Activated CD4-positive, alpha-beta T cell treated with anti-CD3 and anti-CD28 coated beads, Interleukin-2, amount 10 ng/mL, durations not matched to agents 24 days and 14 days (primary cell): ENCODE measurements around the gene CTDNEP1. TPM values are rescaled to one million over a fixed set of nuclear protein-coding genes. Genes with fewer than 3 reads are reported as not detected.

Experiments
- DNase-seq: peaks from one replicate; pipeline ENCODE4 v3.0.0; 2022
- H3K27ac Mint-ChIP-seq: one replicate; pipeline ENCODE4 v1.8.0; 2022; ENCODE audit warnings: mild to moderate bottlenecking, mixed read lengths
- H3K27me3 Mint-ChIP-seq: one replicate; pipeline ENCODE4 v1.8.0; 2022; ENCODE audit warnings: mixed read lengths
- H3K36me3 Mint-ChIP-seq: one replicate; pipeline ENCODE4 v1.8.0; 2022; ENCODE audit warnings: low read depth, mild to moderate bottlenecking, mixed read lengths
- H3K4me1 Mint-ChIP-seq: one replicate; pipeline ENCODE4 v1.8.0; 2021; ENCODE audit warnings: mixed read lengths
- H3K4me3 Mint-ChIP-seq: one replicate; pipeline ENCODE4 v1.8.0; 2022; ENCODE audit warnings: mild to moderate bottlenecking, moderate library complexity, mixed read lengths
- H3K9me3 Mint-ChIP-seq: one replicate; pipeline ENCODE4 v1.8.0; 2021; ENCODE audit warnings: mixed read lengths
- intact Hi-C: fragments of 100-400 bp; cut with micrococcal nuclease; formaldehyde crosslinking; loops from one replicate; pipeline ENCODE4 v1.15.1; 2023
- total RNA-seq: library from RNA; stranded (reverse); gene quantifications from 2 replicates; pipeline ENCODE4 v1.2.3, GENCODE V29; 2022

The CTDNEP1 gene
- total RNA-seq, 1 donor from 2014 or later = 188 TPM

- intact Hi-C loops = loop anchor here (1.0 kb wide), 1 partner anchor 9 kb away; no protein-coding TSS in a partner anchor
- Mint-ChIP-seq H3K27me3 (peaks cover 4% of the 10 kb centered on the region), H3K4me3 (peak overlapping the region; percentile 92)
Measured at GRCh38 chr17:7205561-7205960, 46.0 kb downstream of the CTDNEP1 start.

GRCh38 chr17:7204828-7205461 lies 46.6 kb downstream of the CTDNEP1 start:
- H3K27me3 Mint-ChIP-seq = peaks cover under 1% of the 10 kb centered on the region
- peaks cover 34% of the 10 kb centered on the region for H3K4me1 Mint-ChIP-seq
- peak overlapping the region; percentile 91 for H3K27ac Mint-ChIP-seq
- H3K9me3 Mint-ChIP-seq = no peaks in the 10 kb centered on the region
- peak overlapping the region; percentile 92 for H3K4me3 Mint-ChIP-seq
- intact Hi-C loops = loop anchor here (1.0 kb wide), 1 partner anchor 9 kb away; no protein-coding TSS in a partner anchor
- DNase-seq = peak; percentile 98
- peaks cover 7% of the 10 kb centered on the region for H3K36me3 Mint-ChIP-seq

More at GRCh38 chr17:7205561-7205960, 46.0 kb downstream of the CTDNEP1 start:
- Mint-ChIP-seq H3K4me1 (peaks cover 34% of the 10 kb centered on the region), H3K27ac (peak overlapping the region; percentile 91), H3K9me3 (no peaks in the 10 kb centered on the region), H3K36me3 (peaks cover 7% of the 10 kb centered on the region)
- no peak for DNase-seq

- no peaks in the 10 kb centered on the region for H3K9me3 Mint-ChIP-seq
- intact Hi-C loops = no loop called here
- H3K27me3 Mint-ChIP-seq = no peaks in the 10 kb centered on the region
- H3K36me3 Mint-ChIP-seq = peaks cover 7% of the 10 kb centered on the region
- peak; percentile 68 for DNase-seq
- H3K27ac Mint-ChIP-seq = peak overlapping the region; percentile 91
- peaks cover 34% of the 10 kb centered on the region for H3K4me1 Mint-ChIP-seq
- H3K4me3 Mint-ChIP-seq = peak overlapping the region; percentile 92
Measured at GRCh38 chr17:7204336-7204735, 47.2 kb downstream of the CTDNEP1 start.

GRCh38 chr17:7203391-7203790 lies 48.1 kb downstream of the CTDNEP1 start:
- Mint-ChIP-seq H3K27me3 (no peaks in the 10 kb centered on the region), H3K4me3 (peak overlapping the region; percentile 54), H3K9me3 (no peaks in the 10 kb centered on the region), H3K36me3 (peaks cover 7% of the 10 kb centered on the region), H3K4me1 (peaks cover 31% of the 10 kb centered on the region), H3K27ac (peak overlapping the region; percentile 91)
- intact Hi-C loops = no loop called here
- no peak for DNase-seq

GRCh38 chr17:7196651-7197401 lies 54.7 kb downstream of the CTDNEP1 start:
- H3K9me3 Mint-ChIP-seq = no peaks in the 10 kb centered on the region
- H3K36me3 Mint-ChIP-seq = peaks cover 3% of the 10 kb centered on the region
- intact Hi-C loops = no loop called here
- H3K4me1 Mint-ChIP-seq = no peaks in the 10 kb centered on the region
- no peaks in the 10 kb centered on the region for H3K27me3 Mint-ChIP-seq
- no peak overlapping the region for H3K4me3 Mint-ChIP-seq
- no peak for DNase-seq
- no peak overlapping the region for H3K27ac Mint-ChIP-seq

- no peaks in the 10 kb centered on the region for H3K4me1 Mint-ChIP-seq
- H3K4me3 Mint-ChIP-seq = no peak overlapping the region
- no peaks in the 10 kb centered on the region for H3K27me3 Mint-ChIP-seq
- intact Hi-C loops = no loop called here
- DNase-seq = no peak
- H3K9me3 Mint-ChIP-seq = no peaks in the 10 kb centered on the region
- H3K27ac Mint-ChIP-seq = no peak overlapping the region
- H3K36me3 Mint-ChIP-seq = peaks cover 3% of the 10 kb centered on the region
Measured at GRCh38 chr17:7195971-7196370, 55.6 kb downstream of the CTDNEP1 start.

Other genes with a start within 250 kb of the CTDNEP1 start
- 128 and 131 TPM in 2 replicates for gene RNASEK, start 239.1 kb downstream of the CTDNEP1 start, total RNA-seq
- gene BCL6B, start 228.7 kb downstream of the CTDNEP1 start, total RNA-seq = 0.90 and 0.91 TPM in 2 replicates
- gene SLC16A13, start 215.7 kb downstream of the CTDNEP1 start, total RNA-seq = 12.4 and 13.5 TPM in 2 replicates
- gene SLC16A11, start 207.6 kb downstream of the CTDNEP1 start, total RNA-seq = 0.16 and 0.40 TPM in 2 replicates
- not detected in 2 replicates for gene CLEC10A, start 171.5 kb downstream of the CTDNEP1 start, total RNA-seq
- gene ASGR2, start 136.9 kb downstream of the CTDNEP1 start, total RNA-seq = not detected in 2 replicates
- gene ASGR1, start 72.4 kb downstream of the CTDNEP1 start, total RNA-seq = 1.8 and 1.9 TPM in 2 replicates
- gene DLG4, start 31.9 kb downstream of the CTDNEP1 start, total RNA-seq = 12.4 and 14.0 TPM in 2 replicates
- gene ACADVL, start 31.8 kb downstream of the CTDNEP1 start, total RNA-seq = 244 and 267 TPM in 2 replicates
- gene DVL2, start 17.2 kb downstream of the CTDNEP1 start, total RNA-seq = 71.1 and 77.7 TPM in 2 replicates
- 46.2 and 51.7 TPM in 2 replicates for gene PHF23, start 12.3 kb downstream of the CTDNEP1 start, total RNA-seq
- 124 and 126 TPM in 2 replicates for gene GABARAP, start 9.3 kb downstream of the CTDNEP1 start, total RNA-seq
- 74.3 and 76.8 TPM in 2 replicates for gene ELP5, start 481 bp upstream of the CTDNEP1 start, total RNA-seq
- 0.31 and 0.40 TPM in 2 replicates for gene CLDN7, start 10.7 kb upstream of the CTDNEP1 start, total RNA-seq
- 0.17 and 0.37 TPM in 2 replicates for gene SLC2A4, start 30.0 kb upstream of the CTDNEP1 start, total RNA-seq
- 0.21 and 0.33 TPM in 2 replicates for gene YBX2, start 42.9 kb upstream of the CTDNEP1 start, total RNA-seq
- gene EIF5A, start 55.9 kb upstream of the CTDNEP1 start, total RNA-seq = 1,303 and 1,327 TPM in 2 replicates
- 51.5 and 56.2 TPM in 2 replicates for gene GPS2, start 63.6 kb upstream of the CTDNEP1 start, total RNA-seq
- 59.3 and 59.6 TPM in 2 replicates for gene NEURL4, start 77.6 kb upstream of the CTDNEP1 start, total RNA-seq
- 262 and 275 TPM in 2 replicates for gene ACAP1, start 84.8 kb upstream of the CTDNEP1 start, total RNA-seq
- gene KCTD11, start 100.4 kb upstream of the CTDNEP1 start, total RNA-seq = 7.0 and 7.6 TPM in 2 replicates
- not detected in 2 replicates for gene TMEM95, start 103.4 kb upstream of the CTDNEP1 start, total RNA-seq
- 5.3 and 5.5 TPM in 2 replicates for gene TNK1, start 129.4 kb upstream of the CTDNEP1 start, total RNA-seq
- 75.5 and 79.8 TPM in 2 replicates for gene PLSCR3, start 142.8 kb upstream of the CTDNEP1 start, total RNA-seq
- gene TMEM256, start 152.4 kb upstream of the CTDNEP1 start, total RNA-seq = 47.4 and 59.3 TPM in 2 replicates
- gene NLGN2, start 156.1 kb upstream of the CTDNEP1 start, total RNA-seq = 2.9 and 3.0 TPM in 2 replicates
- gene SPEM1, start 168.6 kb upstream of the CTDNEP1 start, total RNA-seq = not detected in 2 replicates
- gene SPEM2, start 173.9 kb upstream of the CTDNEP1 start, total RNA-seq = not detected in 2 replicates
- not detected in 2 replicates for gene SPEM3, start 177.1 kb upstream of the CTDNEP1 start, total RNA-seq
- gene TMEM102, start 183.7 kb upstream of the CTDNEP1 start, total RNA-seq = 12.8 and 12.9 TPM in 2 replicates
- gene FGF11, start 187.8 kb upstream of the CTDNEP1 start, total RNA-seq = 9.4 and 9.5 TPM in 2 replicates
- 6.1 and 7.2 TPM in 2 replicates for gene CHRNB1, start 193.3 kb upstream of the CTDNEP1 start, total RNA-seq
- gene ZBTB4, start 227.9 kb upstream of the CTDNEP1 start, total RNA-seq = 16.0 and 16.1 TPM in 2 replicates
- not detected in 2 replicates for gene SLC35G6, start 229.7 kb upstream of the CTDNEP1 start, total RNA-seq
- 226 and 230 TPM in 2 replicates for gene POLR2A, start 232.6 kb upstream of the CTDNEP1 start, total RNA-seq